BE2C (cell line): Measurements from ENCODE around the gene SOHLH1.

Experiments used
- DNase-seq: peaks from one replicate; pipeline ENCODE4 v3.0.0-alpha.2; 2020
- H3K27me3 ChIP-seq: fragments of 250-450 bp; sonication (Bioruptor Pico); 2 replicates; pipeline ENCODE4 v1.5.1; 2020; ENCODE audit warnings: mild to moderate bottlenecking
- H3K36me3 ChIP-seq: fragments of 250-450 bp; sonication (Bioruptor Pico); 2 replicates; pipeline ENCODE4 v1.5.1; 2020; ENCODE audit warnings: mild to moderate bottlenecking
- H3K4me1 ChIP-seq: fragments of 250-450 bp; sonication (Bioruptor Pico); 2 replicates; pipeline ENCODE4 v1.5.1; 2020
- H3K4me3 ChIP-seq: 2 replicates; pipeline ENCODE4 v1.5.1; 2011; ENCODE audit warnings: low read depth, low read length
- H3K9me3 ChIP-seq: fragments of 250-450 bp; sonication (Bioruptor Pico); 2 replicates; pipeline ENCODE4 v1.5.1; 2020
- TF ChIP-seq, protein P1 (sequence below): IDR thresholded peaks from 2 replicates; pipeline ENCODE4 v1.5.1; 2012; ENCODE audit warnings: mild to moderate bottlenecking, low read depth, low read length

Gene SOHLH1

GRCh38 chr9:135667463-135668001 lies 31.7 kb downstream of the SOHLH1 start:
- peaks cover 6% of the 10 kb centered on the region for H3K4me1 ChIP-seq
- TF ChIP-seq, protein P1, sequence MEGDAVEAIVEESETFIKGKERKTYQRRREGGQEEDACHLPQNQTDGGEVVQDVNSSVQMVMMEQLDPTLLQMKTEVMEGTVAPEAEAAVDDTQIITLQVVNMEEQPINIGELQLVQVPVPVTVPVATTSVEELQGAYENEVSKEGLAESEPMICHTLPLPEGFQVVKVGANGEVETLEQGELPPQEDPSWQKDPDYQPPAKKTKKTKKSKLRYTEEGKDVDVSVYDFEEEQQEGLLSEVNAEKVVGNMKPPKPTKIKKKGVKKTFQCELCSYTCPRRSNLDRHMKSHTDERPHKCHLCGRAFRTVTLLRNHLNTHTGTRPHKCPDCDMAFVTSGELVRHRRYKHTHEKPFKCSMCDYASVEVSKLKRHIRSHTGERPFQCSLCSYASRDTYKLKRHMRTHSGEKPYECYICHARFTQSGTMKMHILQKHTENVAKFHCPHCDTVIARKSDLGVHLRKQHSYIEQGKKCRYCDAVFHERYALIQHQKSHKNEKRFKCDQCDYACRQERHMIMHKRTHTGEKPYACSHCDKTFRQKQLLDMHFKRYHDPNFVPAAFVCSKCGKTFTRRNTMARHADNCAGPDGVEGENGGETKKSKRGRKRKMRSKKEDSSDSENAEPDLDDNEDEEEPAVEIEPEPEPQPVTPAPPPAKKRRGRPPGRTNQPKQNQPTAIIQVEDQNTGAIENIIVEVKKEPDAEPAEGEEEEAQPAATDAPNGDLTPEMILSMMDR, result no peak
- H3K27me3 ChIP-seq, result no peaks in the 10 kb centered on the region; the same call in none of the 2 replicates
- H3K4me3 ChIP-seq, result no peak overlapping the region
- no peaks in the 10 kb centered on the region for H3K36me3 ChIP-seq
- no peaks in the 10 kb centered on the region for H3K9me3 ChIP-seq
- DNase-seq, result no peak

- Histone ChIP-seq H3K27me3 (no peaks in the 10 kb centered on the region; the same call in none of the 2 replicates), H3K4me1 (peaks cover 13% of the 10 kb centered on the region), H3K4me3 (no peak overlapping the region), H3K36me3 (no peaks in the 10 kb centered on the region), H3K9me3 (no peaks in the 10 kb centered on the region)
- TF ChIP-seq, protein P1, result no peak
- no peak for DNase-seq
Measured at GRCh38 chr9:135666534-135667462, 32.5 kb downstream of the SOHLH1 start.

DNA sequence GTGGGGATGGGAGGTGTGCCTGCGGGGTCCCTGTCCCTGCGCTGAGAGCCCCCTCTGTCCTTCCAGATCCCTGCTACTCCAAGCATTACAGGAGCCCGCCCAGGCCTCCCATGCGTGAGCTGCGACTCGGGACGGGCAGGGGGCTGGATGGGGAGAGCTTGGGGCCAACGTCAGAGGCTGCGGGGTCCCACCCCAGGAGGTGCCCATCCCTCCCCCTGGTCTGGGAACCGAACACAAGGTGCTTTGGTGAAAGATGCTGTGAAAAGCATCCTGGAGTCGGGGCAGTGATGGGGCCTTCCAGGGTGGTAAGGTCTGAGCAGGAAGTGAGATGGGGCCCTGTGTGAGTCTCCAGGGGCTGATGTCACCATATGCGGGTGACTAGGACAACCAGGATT lies 33.5 kb downstream of the SOHLH1 start:
- no peaks in the 10 kb centered on the region for H3K36me3 ChIP-seq
- DNase-seq, result no peak
- no peaks in the 10 kb centered on the region for H3K9me3 ChIP-seq
- peaks cover 14% of the 10 kb centered on the region for H3K4me1 ChIP-seq
- no peak overlapping the region for H3K4me3 ChIP-seq
- TF ChIP-seq, protein P1, result no peak
- no peaks in the 10 kb centered on the region; the same call in 1 of the 2 replicates for H3K27me3 ChIP-seq

DNA sequence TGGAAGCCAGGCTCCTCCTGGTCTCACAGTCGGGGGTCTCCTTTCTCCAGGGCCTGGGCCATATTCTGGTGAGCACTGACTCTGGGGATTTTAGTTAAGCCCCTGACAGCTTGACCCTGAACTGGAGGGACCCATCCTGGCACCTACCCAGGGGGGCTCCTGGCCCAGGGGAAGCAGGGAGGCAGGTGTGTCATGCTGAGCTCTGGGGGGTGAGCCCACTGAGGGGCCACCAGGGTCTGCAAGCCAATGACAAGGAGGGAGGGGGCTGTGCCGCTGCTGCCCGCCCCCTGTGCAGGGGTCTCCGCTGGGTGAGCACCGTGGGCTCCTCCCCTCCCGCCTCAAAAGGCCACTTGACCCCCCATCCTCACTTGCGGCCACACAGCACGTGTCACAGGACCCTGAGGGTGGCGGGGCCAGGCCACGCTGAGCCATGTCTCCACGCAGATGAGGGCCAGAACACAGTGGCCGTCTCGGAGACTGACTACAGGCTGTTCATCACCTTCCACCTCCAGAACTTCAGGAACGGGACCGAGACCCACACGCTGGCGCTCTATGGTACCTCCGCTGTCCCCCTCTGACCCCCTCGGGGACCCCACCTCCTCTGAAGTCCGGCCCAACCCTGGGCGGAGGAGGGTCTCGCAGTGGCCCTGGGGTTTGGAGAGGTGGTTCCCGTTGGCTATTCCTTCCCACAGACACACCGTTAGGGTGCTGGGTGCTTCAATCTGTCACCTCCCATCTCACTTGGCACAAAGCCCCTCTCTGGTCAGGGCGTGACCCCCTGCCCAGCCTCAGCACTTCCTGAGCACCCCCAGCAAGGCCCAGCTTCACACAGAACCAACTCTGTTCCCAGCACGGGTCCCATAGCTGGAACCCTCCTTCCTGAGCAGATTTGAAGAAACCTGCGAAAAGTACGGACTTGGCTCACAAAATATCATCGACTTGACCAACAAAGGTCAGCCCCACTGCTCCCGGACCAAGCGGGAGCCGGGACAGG lies 34.2 kb downstream of the SOHLH1 start:
- Histone ChIP-seq H3K4me1 (peaks cover 14% of the 10 kb centered on the region), H3K36me3 (no peaks in the 10 kb centered on the region), H3K4me3 (no peak overlapping the region), H3K27me3 (no peaks in the 10 kb centered on the region; the same call in 1 of the 2 replicates), H3K9me3 (no peaks in the 10 kb centered on the region)
- DNase-seq, result no peak
- TF ChIP-seq, protein P1, result no peak

DNA sequence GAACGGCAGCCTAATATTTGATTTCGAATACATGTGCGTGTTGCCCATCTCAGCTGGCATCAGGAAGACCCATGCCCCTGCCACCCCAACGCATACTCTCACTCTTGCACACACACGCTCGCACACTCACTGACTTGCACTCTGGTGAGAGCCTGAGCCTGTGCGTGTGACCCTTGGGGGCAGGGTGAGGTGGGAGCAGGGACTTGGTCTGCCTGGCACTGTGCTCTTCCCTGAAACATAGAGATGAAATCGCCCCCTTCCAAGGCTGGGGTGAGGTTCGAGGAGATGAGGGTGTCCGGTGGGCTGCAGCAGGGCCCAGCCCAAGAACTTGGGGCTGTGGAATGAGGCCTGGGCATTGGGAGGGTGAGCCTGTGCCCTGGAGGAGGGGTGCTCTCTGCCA lies 35.0 kb downstream of the SOHLH1 start:
- H3K9me3 ChIP-seq, result no peaks in the 10 kb centered on the region

More for the DNA sequence above, 35.0 kb downstream of the SOHLH1 start:
- H3K27me3 ChIP-seq, result no peaks in the 10 kb centered on the region
- TF ChIP-seq, protein P1, result no peak
- no peaks in the 10 kb centered on the region for H3K36me3 ChIP-seq
- H3K4me3 ChIP-seq, result no peak overlapping the region
- no peak for DNase-seq
- peaks cover 14% of the 10 kb centered on the region for H3K4me1 ChIP-seq
